NCI-H1436 (cell line): Measurements from ENCODE around the gene B4GALNT2.
A peak's percentile ranks its signal among the peaks of the same experiment; 100 is the strongest.
"Not testable (repeated sequence)": the region's sequence is repeated elsewhere in the genome, so short reads cannot be mapped to it uniquely, and the experiment has no call there.

Source experiments
- DNase-seq: peaks from one replicate; lab custom pipeline; 2025; lab: John Stamatoyannopoulos, UW

The B4GALNT2 gene

GRCh38 chr17:49120166-49120565 lies 12.4 kb upstream of the B4GALNT2 start:
- no peak for DNase-seq

GRCh38 chr17:49121696-49122292 lies 10.8 kb upstream of the B4GALNT2 start:
- DNase-seq = no peak

- no peak for DNase-seq
Measured at GRCh38 chr17:49122566-49122965, 10.0 kb upstream of the B4GALNT2 start.

GRCh38 chr17:49123061-49123460 lies 9.5 kb upstream of the B4GALNT2 start:
- no peak for DNase-seq

- DNase-seq = no peak
Measured at GRCh38 chr17:49125449-49125848, 7.1 kb upstream of the B4GALNT2 start.

GRCh38 chr17:49126183-49126859 lies 6.2 kb upstream of the B4GALNT2 start:
- DNase-seq = not testable (repeated sequence)

GRCh38 chr17:49129359-49129950 lies 3.1 kb upstream of the B4GALNT2 start:
- DNase-seq = not testable (repeated sequence)

- DNase-seq = no peak
Measured at GRCh38 chr17:49130891-49131290, 1.7 kb upstream of the B4GALNT2 start.

- DNase-seq = no peak
Measured at GRCh38 chr17:49132317-49132698, 261 bp upstream of the B4GALNT2 start.

- no peak for DNase-seq
Measured at GRCh38 chr17:49136335-49136734, 3.8 kb downstream of the B4GALNT2 start.

GRCh38 chr17:49145654-49146053 lies 13.1 kb downstream of the B4GALNT2 start:
- not testable (repeated sequence) for DNase-seq

GRCh38 chr17:49146620-49147306 lies 14.2 kb downstream of the B4GALNT2 start:
- DNase-seq = no peak

GRCh38 chr17:49148171-49148570 lies 15.6 kb downstream of the B4GALNT2 start:
- DNase-seq = no peak

GRCh38 chr17:49151996-49152395 lies 19.4 kb downstream of the B4GALNT2 start:
- DNase-seq = no peak

- DNase-seq = no peak
Measured at GRCh38 chr17:49156256-49156655, 23.7 kb downstream of the B4GALNT2 start.

GRCh38 chr17:49157784-49158183 lies 25.2 kb downstream of the B4GALNT2 start:
- no peak for DNase-seq

GRCh38 chr17:49162866-49163265 lies 30.3 kb downstream of the B4GALNT2 start:
- DNase-seq = no peak

GRCh38 chr17:49165143-49165542 lies 32.6 kb downstream of the B4GALNT2 start:
- DNase-seq = no peak

- DNase-seq = no peak
Measured at GRCh38 chr17:49168706-49169105, 36.1 kb downstream of the B4GALNT2 start.

- DNase-seq = no peak
Measured at GRCh38 chr17:49170216-49170615, 37.6 kb downstream of the B4GALNT2 start.

GRCh38 chr17:49170711-49171110 lies 38.1 kb downstream of the B4GALNT2 start:
- not testable (repeated sequence) for DNase-seq

GRCh38 chr17:49175978-49176377 lies 43.4 kb downstream of the B4GALNT2 start:
- DNase-seq = not testable (repeated sequence)

- DNase-seq = peak; percentile 31
Measured at GRCh38 chr17:49180303-49180702, 47.7 kb downstream of the B4GALNT2 start.
